HepG2 (cell line): ENCODE measurements around the gene TMEM229A. TPM values are rescaled to one million over a fixed set of nuclear protein-coding genes. Genes with fewer than 3 reads are reported as not detected.

Source experiments
- ATAC-seq: fragments of 200-7000 bp; cut with Tn5 transposase; 3 replicates; pipeline ENCODE4 v1.9.1; 2020; ENCODE audit warnings: mild to moderate bottlenecking, moderate library complexity
- BruUV-seq: library from RNA; stranded (reverse); fragments of 400-500 nt; replicated peaks from 2 replicates; lab custom pipeline; 2021; lab: Mats Ljungman, UMichigan
- CTCF ChIA-PET: fragments of 300-600 bp; formaldehyde crosslinking; extraction: SDS; loops from one replicate; lab custom pipeline; 2021; ENCODE audit warnings: low total read pairs, inconsistent platforms, low intra/inter-chr PET ratio; lab: Yijun Ruan, JAX
- POLR2A ChIA-PET: fragments of 350-600 bp; sonication (Branson Sonifier 250); formaldehyde crosslinking; loops from one replicate; lab custom pipeline; 2020; ENCODE audit warnings: antibody characterized with exemption, inconsistent platforms; lab: Yijun Ruan, JAX
- DNase-seq: peaks from one replicate; pipeline ENCODE4 v3.0.0-alpha.2; 2015; ENCODE audit warnings: low spot score
- FAIRE-seq: peaks from 3 replicates; lab custom pipeline; 2011; peaks lifted over from hg19 to GRCh38; lab: Jason Lieb, UNC
- H2AFZ ChIP-seq: one replicate; pipeline ENCODE4 v1.6.1; 2011; ENCODE audit warnings: low read length, inconsistent platforms
- H3K27ac ChIP-seq: fragments of 300-600 bp; 3 replicates; pipeline ENCODE4 v1.8.0; 2011; ENCODE audit warnings: mixed run types, mild to moderate bottlenecking, mixed read lengths, low read length, inconsistent platforms; ENCODE audit not compliant: insufficient read depth; ENCODE audit errors: extremely low read length
- H3K27me3 ChIP-seq, 2 experiments: fragments of 200-600 bp in 1 of 2; 2 replicates in 1 of 2; 3 replicates in 1 of 2; pipeline versions ENCODE4 v1.6.0 to v1.8.0; 2011; ENCODE audit warnings: low read length in 2 of 2, mild to moderate bottlenecking in 2 of 2, moderate library complexity in 2 of 2, inconsistent platforms in 1 of 2; ENCODE audit not compliant: insufficient read depth in 2 of 2, control insufficient read depth in 1 of 2
- H3K36me3 ChIP-seq, 2 experiments: fragments of 200-600 bp in 1 of 2; replicated peaks in 1 of 2; 2 replicates in 1 of 2; 3 replicates in 1 of 2; pipeline versions ENCODE4 v1.5.1 to v1.8.0; 2011; ENCODE audit warnings: low read length in 2 of 2, inconsistent platforms in 1 of 2; ENCODE audit not compliant: insufficient read depth in 2 of 2, control insufficient read depth in 1 of 2
- H3K4me1 ChIP-seq: 2 replicates; pipeline ENCODE4 v1.5.1; 2012; ENCODE audit warnings: low read length, inconsistent platforms; ENCODE audit not compliant: insufficient read depth
- H3K4me2 ChIP-seq: 2 replicates; pipeline ENCODE4 v1.6.0; 2011; ENCODE audit warnings: low read depth, low read length, inconsistent platforms
- H3K4me3 ChIP-seq, 3 experiments: fragments of 200-600 bp in 1 of 3; sonication (generic), shearing (Covaris generic) in 1 of 3; replicated peaks in 1 of 3; 2 replicates each; pipeline ENCODE4 v1.5.1; 2011 to 2016; ENCODE audit warnings: low read length in 3 of 3, inconsistent platforms in 2 of 3, low read depth in 2 of 3, mild to moderate bottlenecking in 2 of 3, control low read depth in 1 of 3, mixed read lengths in 1 of 3; ENCODE audit not compliant: insufficient read depth in 1 of 3
- H3K79me2 ChIP-seq: one replicate; pipeline ENCODE4 v1.6.1; 2011; ENCODE audit warnings: low read length, inconsistent platforms; ENCODE audit not compliant: insufficient read depth
- H3K9ac ChIP-seq: 2 replicates; pipeline ENCODE4 v1.6.0; 2011; ENCODE audit warnings: mild to moderate bottlenecking, low read depth, low read length, inconsistent platforms; ENCODE audit not compliant: insufficient read depth
- H3K9me3 ChIP-seq: 2 replicates; pipeline ENCODE4 v1.5.1; 2012; ENCODE audit warnings: mild to moderate bottlenecking, low read length
- H4K20me1 ChIP-seq: 2 replicates; pipeline ENCODE4 v1.6.0; 2011; ENCODE audit warnings: inconsistent platforms, mild to moderate bottlenecking, low read length, moderate library complexity; ENCODE audit not compliant: insufficient read depth
- CENPBD1 ChIP-seq: sonication (generic); formaldehyde crosslinking; IDR thresholded peaks from 2 replicates; pipeline ENCODE4 v1.8.0; 2022; ENCODE audit warnings: missing genetic modification reagents, low read depth, mild to moderate bottlenecking, borderline replicate concordance
- GABPB1 ChIP-seq: IDR thresholded peaks from 2 replicates; pipeline ENCODE4 v1.6.1; 2016; ENCODE audit warnings: mild to moderate bottlenecking, missing genetic modification reagents, moderate library complexity, missing compliant biosample characterization
- HNRNPLL ChIP-seq: fragments of 200-400 bp; formaldehyde crosslinking; IDR thresholded peaks from 2 replicates; pipeline ENCODE4 v1.6.1; 2017; ENCODE audit warnings: mild to moderate bottlenecking, low read depth, low read length; ENCODE audit not compliant: poor library complexity, severe bottlenecking
- KMT2A ChIP-seq: sonication (generic); formaldehyde crosslinking; IDR thresholded peaks from 2 replicates; pipeline ENCODE4 v1.4.0; 2020; ENCODE audit warnings: missing genetic modification reagents
- NAIF1 ChIP-seq: sonication (generic); formaldehyde crosslinking; IDR thresholded peaks from 2 replicates; pipeline ENCODE4 v1.5.0; 2020; ENCODE audit warnings: mild to moderate bottlenecking, missing genetic modification reagents, borderline replicate concordance
- NCOR1 ChIP-seq: fragments of 200-600 bp; sonication (generic); IDR thresholded peaks from 2 replicates; pipeline ENCODE4 v1.7.0; 2017; ENCODE audit warnings: antibody characterized with exemption, low read length, borderline replicate concordance
- SCMH1 ChIP-seq: sonication (generic); formaldehyde crosslinking; IDR thresholded peaks from 2 replicates; pipeline ENCODE4 v1.9.0; 2021; ENCODE audit warnings: missing genetic modification reagents, mild to moderate bottlenecking, borderline replicate concordance
- TCF7 ChIP-seq: sonication (generic); IDR thresholded peaks from 2 replicates; pipeline ENCODE4 v1.6.1; 2016; ENCODE audit warnings: antibody characterized with exemption, low read depth
- UBTF ChIP-seq: sonication (generic); formaldehyde crosslinking; IDR thresholded peaks from 2 replicates; pipeline ENCODE4 v1.4.0; 2020; ENCODE audit warnings: mild to moderate bottlenecking, missing genetic modification reagents
- ZBTB46 ChIP-seq: sonication (generic); formaldehyde crosslinking; IDR thresholded peaks from 2 replicates; pipeline ENCODE4 v1.4.0; 2020; ENCODE audit warnings: mild to moderate bottlenecking, missing genetic modification reagents, borderline replicate concordance
- ZNF207 ChIP-seq: fragments of 450-650 bp; IDR thresholded peaks from 2 replicates; pipeline ENCODE4 v1.6.1; 2016; ENCODE audit warnings: antibody characterized with exemption, borderline replicate concordance
- ZNF235 ChIP-seq: sonication (generic); formaldehyde crosslinking; IDR thresholded peaks from 2 replicates; pipeline ENCODE4 v1.8.1; 2023; ENCODE audit warnings: mild to moderate bottlenecking, missing genetic modification reagents, borderline replicate concordance
- ZNF296 ChIP-seq: sonication (generic); formaldehyde crosslinking; conservative IDR thresholded peaks from 2 replicates; pipeline ENCODE4 v1.5.0; 2020; ENCODE audit warnings: mild to moderate bottlenecking, missing genetic modification reagents
- ZNF432 ChIP-seq: sonication (generic); formaldehyde crosslinking; IDR thresholded peaks from 2 replicates; pipeline ENCODE4 v1.5.0; 2020; ENCODE audit warnings: missing genetic modification reagents, mild to moderate bottlenecking, borderline replicate concordance
- WGBS: methylation state at CpG from one replicate; pipeline ENCODE4 v1.1.6; 2017; ENCODE audit warnings: low lambda C conversion rate; 5-methylcytosine and 5-hydroxymethylcytosine counted together
- in situ Hi-C: cut with HindIII; loops from 2 replicates; pipeline ENCODE4 v1.10.0; 2017; ENCODE audit warnings: low pct_unique_long_range_greater_than_20kb; ENCODE audit not compliant: extremely low pct_ligation_motif_present
- intact Hi-C: fragments of 100-400 bp; cut with micrococcal nuclease; formaldehyde crosslinking; loops from one replicate; pipeline ENCODE4 v1.10.0; 2022; ENCODE audit not compliant: unreplicated experiment
- polyA plus RNA-seq, 8 experiments: library from polyadenylated mRNA; depleted of rRNA in 3 of 8; stranded (reverse) in 7 of 8; unstranded in 1 of 8; fragments of >200 nt; fragmentation: Illumina TruSeq in 4 of 8; extraction: Trizol in 4 of 8; gene quantifications; 2 replicates each; pipeline versions ENCODE4 v1.2.1 to v1.2.3, GENCODE V29; 2011 to 2016; ENCODE audit warnings: low read depth in 4 of 8, missing spikeins in 1 of 8, mixed read lengths in 1 of 8; ENCODE audit not compliant: insufficient read depth in 1 of 8
- total RNA-seq, 5 experiments: library from RNA; depleted of rRNA; stranded (reverse); fragments of >200 nt; fragmentation: Illumina TruSeq; extraction: Trizol; gene quantifications; 2 replicates each; pipeline ENCODE4 v1.2.3, GENCODE V29; 2016; ENCODE audit warnings: low read depth in 1 of 5

The TMEM229A gene
- total and polyA plus RNA-seq, 2 of the 13 experiments (the other 11 are each of a cell fraction or from before 2014, with no cell fraction given), result not detected

- no peak for TF ChIP-seq KMT2A (CRISPR knock-in tag)
- TF ChIP-seq NAIF1 (CRISPR knock-in tag), result no peak
- no peak for TF ChIP-seq ZNF296 (CRISPR knock-in tag)
- TF ChIP-seq HNRNPLL, result no peak
- no peak for TF ChIP-seq ZNF207
- no peak for TF ChIP-seq TCF7
- TF ChIP-seq, all 625 proteins: peak for 0
Observed at GRCh38 chr7:124058515-124058914, 25.6 kb upstream of the TMEM229A start (continued).

- FAIRE-seq, result no peak
- WGBS, result 21% methylated on average over 5 of the region's 5 CpGs
- intact Hi-C loops, result no loop called here
- H2AFZ ChIP-seq, result no peak overlapping the region
- no peak overlapping the region for H3K9ac ChIP-seq
- no peaks in the 10 kb centered on the region for H3K9me3 ChIP-seq
- no peaks in the 10 kb centered on the region for H3K79me2 ChIP-seq
- no peaks in the 10 kb centered on the region for H3K36me3 ChIP-seq
- TF ChIP-seq UBTF (CRISPR knock-in tag) (no peak), ZNF235 (CRISPR knock-in tag) (no peak), CENPBD1 (no peak), ZNF432 (CRISPR knock-in tag) (no peak), NCOR1 (no peak), ZBTB46 (CRISPR knock-in tag) (no peak), HNRNPLL (no peak), SCMH1 (no peak), GABPB1 (no peak)
- ChIA-PET CTCF (no interaction called here), POLR2A (no interaction called here)
- ATAC-seq, result no peak
- no TSS peak for BruUV-seq
- no peaks in the 10 kb centered on the region for H3K27me3 ChIP-seq
- in situ Hi-C loops, result no loop called here
- H4K20me1 ChIP-seq, result no peaks in the 10 kb centered on the region
- no peak overlapping the region for H3K4me2 ChIP-seq
- H3K4me3 ChIP-seq, result no peak overlapping the region
- no peaks in the 10 kb centered on the region for H3K4me1 ChIP-seq
- no peak overlapping the region for H3K27ac ChIP-seq
- DNase-seq, result no peak
Observed at GRCh38 chr7:124057872-124058271, 25.0 kb upstream of the TMEM229A start.
